Stimulated activated naive CD4-positive, alpha-beta T cell treated with Interleukin-2 at 50 U/mL for 16 hours (primary cell): ENCODE measurements around the gene CLASP2.
"Not testable (repeated sequence)": the region's sequence is repeated elsewhere in the genome, so short reads cannot be mapped to it uniquely, and the experiment has no call there.

Experiments used
- DNase-seq: peaks from one replicate; lab custom pipeline; 2025; lab: John Stamatoyannopoulos, UW

The CLASP2 gene

GRCh38 chr3:33451994-33452393 lies 266.1 kb downstream of the CLASP2 start:
- DNase-seq: not testable (repeated sequence)

- DNase-seq: no peak
These were observed 270.1 kb downstream of the CLASP2 start for GRCh38 chr3:33447958-33448357.

- not testable (repeated sequence) for DNase-seq
These were observed 270.8 kb downstream of the CLASP2 start for GRCh38 chr3:33447256-33447625.
